Progenitor cell of endocrine pancreas (in vitro differentiated cells): ENCODE data around the gene RND1. TPM values are rescaled to one million over a fixed set of nuclear protein-coding genes. Genes with fewer than 3 reads are reported as not detected.

Experiments used
- DNase-seq: peaks from one replicate; pipeline ENCODE4 v3.0.0; 2021; ENCODE audit warnings: low spot score; ENCODE audit not compliant: unreplicated experiment
- H3K27ac Mint-ChIP-seq: 2 replicates; pipeline ENCODE4 v1.8.0; 2021; ENCODE audit warnings: mild to moderate bottlenecking, moderate library complexity, mixed read lengths
- H3K27me3 Mint-ChIP-seq: 2 replicates; pipeline ENCODE4 v1.8.0; 2021; ENCODE audit warnings: mixed read lengths
- H3K36me3 Mint-ChIP-seq: 2 replicates; pipeline ENCODE4 v1.8.0; 2022; ENCODE audit warnings: mixed read lengths; ENCODE audit not compliant: insufficient read depth
- H3K4me1 Mint-ChIP-seq: 2 replicates; pipeline ENCODE4 v1.8.0; 2021; ENCODE audit warnings: low read depth, mixed read lengths
- H3K4me3 Mint-ChIP-seq: 2 replicates; pipeline ENCODE4 v1.8.0; 2021; ENCODE audit warnings: low read depth, mild to moderate bottlenecking, moderate library complexity, mixed read lengths
- H3K9me3 Mint-ChIP-seq: 2 replicates; pipeline ENCODE4 v1.8.0; 2021; ENCODE audit warnings: low read depth, mixed read lengths
- total RNA-seq: library from RNA; stranded (reverse); gene quantifications from 2 replicates; pipeline ENCODE4 v1.2.1, GENCODE V29; 2021
- TF ChIP-seq, protein P1 (sequence below): fragments of 200-600 bp; sonication (generic); IDR thresholded peaks from one replicate; pipeline ENCODE4 v1.5.0; 2021; ENCODE audit warnings: antibody characterized with exemption, mild to moderate bottlenecking; ENCODE audit not compliant: unreplicated experiment

The RND1 gene
- total RNA-seq, 1 donor from 2014 or later: 12.5 TPM

DNA sequence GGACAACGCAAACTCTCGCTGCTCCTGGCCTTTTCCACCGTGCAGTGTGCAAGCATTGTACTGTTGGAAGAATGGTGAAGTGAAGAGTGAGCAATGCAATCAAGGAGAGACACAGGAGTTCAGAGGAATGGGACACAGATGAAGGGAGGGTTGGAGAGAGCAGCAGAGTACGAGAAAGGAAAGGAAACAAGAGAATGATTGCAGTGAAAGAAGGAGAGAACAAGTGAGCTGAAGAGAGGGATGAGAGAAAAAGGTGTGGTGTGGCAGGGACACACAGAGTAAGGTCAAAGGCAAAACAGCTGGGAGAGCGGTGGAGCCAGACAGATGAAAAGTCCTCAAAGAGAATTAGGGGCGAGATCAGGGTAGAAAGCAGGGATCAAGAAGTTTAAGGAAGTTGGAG, 34.4 kb downstream of the RND1 start:
- H3K27ac Mint-ChIP-seq: no peak overlapping the region
- no peak for DNase-seq
- no peaks in the 10 kb centered on the region for H3K27me3 Mint-ChIP-seq
- H3K4me1 Mint-ChIP-seq: no peaks in the 10 kb centered on the region
- H3K4me3 Mint-ChIP-seq: no peak overlapping the region
- no peaks in the 10 kb centered on the region for H3K9me3 Mint-ChIP-seq
- peaks cover 24% of the 10 kb centered on the region for H3K36me3 Mint-ChIP-seq
- TF ChIP-seq, protein P1, sequence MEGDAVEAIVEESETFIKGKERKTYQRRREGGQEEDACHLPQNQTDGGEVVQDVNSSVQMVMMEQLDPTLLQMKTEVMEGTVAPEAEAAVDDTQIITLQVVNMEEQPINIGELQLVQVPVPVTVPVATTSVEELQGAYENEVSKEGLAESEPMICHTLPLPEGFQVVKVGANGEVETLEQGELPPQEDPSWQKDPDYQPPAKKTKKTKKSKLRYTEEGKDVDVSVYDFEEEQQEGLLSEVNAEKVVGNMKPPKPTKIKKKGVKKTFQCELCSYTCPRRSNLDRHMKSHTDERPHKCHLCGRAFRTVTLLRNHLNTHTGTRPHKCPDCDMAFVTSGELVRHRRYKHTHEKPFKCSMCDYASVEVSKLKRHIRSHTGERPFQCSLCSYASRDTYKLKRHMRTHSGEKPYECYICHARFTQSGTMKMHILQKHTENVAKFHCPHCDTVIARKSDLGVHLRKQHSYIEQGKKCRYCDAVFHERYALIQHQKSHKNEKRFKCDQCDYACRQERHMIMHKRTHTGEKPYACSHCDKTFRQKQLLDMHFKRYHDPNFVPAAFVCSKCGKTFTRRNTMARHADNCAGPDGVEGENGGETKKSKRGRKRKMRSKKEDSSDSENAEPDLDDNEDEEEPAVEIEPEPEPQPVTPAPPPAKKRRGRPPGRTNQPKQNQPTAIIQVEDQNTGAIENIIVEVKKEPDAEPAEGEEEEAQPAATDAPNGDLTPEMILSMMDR: no peak

DNA sequence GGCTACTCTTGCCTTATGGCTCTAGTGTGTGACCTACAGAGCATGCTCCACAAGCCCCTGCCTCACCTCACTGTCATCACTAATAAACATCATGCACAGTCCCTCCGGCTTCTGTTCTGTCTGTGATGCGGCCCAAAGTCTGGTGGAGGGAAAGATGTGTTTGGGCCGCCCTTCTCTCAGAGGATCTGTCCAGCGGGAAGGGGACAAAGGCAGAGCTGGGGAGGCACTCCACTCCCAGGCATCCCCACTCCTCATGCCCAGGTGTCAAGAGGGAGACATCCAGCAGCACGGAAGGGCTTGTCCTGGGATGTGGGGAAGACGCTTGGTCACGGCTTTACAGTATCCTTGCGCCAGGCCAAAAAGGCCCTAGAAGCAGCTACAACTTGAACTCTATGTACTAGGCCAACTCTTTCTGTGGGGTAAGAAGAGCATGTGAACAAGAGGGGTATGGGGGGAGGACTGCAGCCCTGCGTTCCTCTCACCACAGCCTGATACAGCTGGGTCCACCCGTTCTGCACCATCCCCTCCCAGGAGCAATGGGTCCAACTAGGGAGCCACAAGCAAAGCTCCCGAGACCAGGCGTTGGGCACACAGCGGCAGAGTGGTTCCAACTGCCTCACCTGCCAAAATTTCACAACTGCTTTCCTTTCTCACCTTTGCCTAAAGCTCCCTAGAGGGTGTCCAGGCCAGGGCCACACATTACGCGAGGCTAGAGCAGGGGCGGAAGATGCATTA, 36.7 kb downstream of the RND1 start:
- TF ChIP-seq, protein P1: no peak
- Mint-ChIP-seq H3K27ac (peak overlapping the region; percentile 79), H3K9me3 (no peaks in the 10 kb centered on the region), H3K36me3 (peaks cover 21% of the 10 kb centered on the region), H3K4me3 (no peak overlapping the region), H3K27me3 (no peaks in the 10 kb centered on the region), H3K4me1 (no peaks in the 10 kb centered on the region)
- no peak for DNase-seq

DNA sequence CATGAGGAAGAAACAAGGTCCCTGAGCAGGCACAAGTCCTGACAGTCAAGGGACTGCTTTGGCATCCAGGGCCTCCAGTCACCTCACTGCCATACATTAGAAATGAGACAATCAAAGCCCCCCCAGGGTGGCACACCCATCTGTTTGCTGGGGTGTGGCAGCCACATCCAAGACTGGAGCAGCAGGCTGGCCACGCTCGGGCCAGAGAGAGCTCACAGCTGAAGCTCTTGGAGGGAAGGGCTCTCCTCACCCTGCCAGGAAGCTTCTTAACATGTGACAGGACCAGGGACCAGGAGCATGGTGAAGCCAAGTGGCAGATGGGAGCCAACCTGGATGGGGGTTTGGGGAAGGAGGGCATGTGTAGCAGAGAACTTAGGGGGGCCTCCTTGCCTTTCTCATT, 37.4 kb downstream of the RND1 start:
- Mint-ChIP-seq H3K27ac (peak overlapping the region; percentile 79), H3K4me3 (no peak overlapping the region), H3K27me3 (no peaks in the 10 kb centered on the region), H3K9me3 (no peaks in the 10 kb centered on the region), H3K4me1 (no peaks in the 10 kb centered on the region), H3K36me3 (peaks cover 20% of the 10 kb centered on the region)
- TF ChIP-seq, protein P1: no peak
- no peak for DNase-seq

DNA sequence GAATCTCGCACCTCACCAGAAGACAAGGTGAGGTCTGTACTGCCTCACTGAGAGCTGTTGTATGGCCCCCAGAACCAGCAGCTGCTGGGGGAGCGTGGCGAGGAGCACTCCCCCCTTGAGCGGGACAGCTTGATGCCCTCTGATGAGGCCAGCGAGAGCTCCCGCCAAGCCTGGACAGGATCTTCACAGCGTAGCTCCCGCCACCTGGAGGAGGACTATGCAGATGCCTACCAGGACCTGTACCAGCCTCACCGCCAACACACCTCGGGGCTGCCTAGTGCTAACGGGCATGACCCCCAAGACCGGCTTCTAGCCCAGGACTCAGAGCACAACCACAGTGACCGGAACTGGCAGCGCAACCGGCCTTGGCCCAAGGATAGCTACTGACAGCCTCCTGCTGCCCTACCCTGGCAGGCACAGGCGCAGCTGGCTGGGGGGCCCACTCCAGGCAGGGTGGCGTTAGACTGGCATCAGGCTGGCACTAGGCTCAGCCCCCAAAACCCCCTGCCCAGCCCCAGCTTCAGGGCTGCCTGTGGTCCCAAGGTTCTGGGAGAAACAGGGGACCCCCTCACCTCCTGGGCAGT, 38.1 kb downstream of the RND1 start:
- Mint-ChIP-seq H3K27me3 (no peaks in the 10 kb centered on the region), H3K27ac (no peak overlapping the region), H3K36me3 (peaks cover 18% of the 10 kb centered on the region), H3K9me3 (no peaks in the 10 kb centered on the region), H3K4me1 (no peaks in the 10 kb centered on the region), H3K4me3 (no peak overlapping the region)
- no peak for DNase-seq
- TF ChIP-seq, protein P1: no peak

DNA sequence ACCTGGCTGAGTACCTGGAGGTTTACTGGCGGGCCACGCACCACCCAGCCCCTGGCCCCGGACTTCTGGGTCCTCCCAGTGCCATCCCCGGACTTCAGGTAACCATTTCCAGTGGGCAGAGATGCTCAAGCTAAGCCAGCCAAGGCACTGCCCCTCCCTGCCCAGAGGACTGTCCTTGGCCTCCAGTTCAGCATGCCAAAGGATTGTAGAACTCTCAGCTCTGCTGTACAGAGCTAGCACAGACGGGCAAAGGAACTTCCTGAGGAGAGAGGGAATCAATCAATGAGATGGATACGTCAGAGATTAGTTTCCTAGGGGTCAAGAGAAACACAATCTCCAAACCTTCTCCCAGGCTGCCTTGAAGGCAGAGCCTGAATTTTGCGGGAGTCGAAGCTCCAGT, 38.6 kb downstream of the RND1 start:
- TF ChIP-seq, protein P1: no peak
- H3K4me3 Mint-ChIP-seq: no peak overlapping the region
- no peaks in the 10 kb centered on the region for H3K27me3 Mint-ChIP-seq
- no peaks in the 10 kb centered on the region for H3K9me3 Mint-ChIP-seq
- no peak overlapping the region for H3K27ac Mint-ChIP-seq
- no peak for DNase-seq
- H3K4me1 Mint-ChIP-seq: peaks cover 1% of the 10 kb centered on the region
- peaks cover 13% of the 10 kb centered on the region for H3K36me3 Mint-ChIP-seq
